ENCODE data around the gene LARGE1.
A peak's percentile ranks its signal among the peaks of the same experiment; 100 is the strongest.

The LARGE1 gene

DNA sequence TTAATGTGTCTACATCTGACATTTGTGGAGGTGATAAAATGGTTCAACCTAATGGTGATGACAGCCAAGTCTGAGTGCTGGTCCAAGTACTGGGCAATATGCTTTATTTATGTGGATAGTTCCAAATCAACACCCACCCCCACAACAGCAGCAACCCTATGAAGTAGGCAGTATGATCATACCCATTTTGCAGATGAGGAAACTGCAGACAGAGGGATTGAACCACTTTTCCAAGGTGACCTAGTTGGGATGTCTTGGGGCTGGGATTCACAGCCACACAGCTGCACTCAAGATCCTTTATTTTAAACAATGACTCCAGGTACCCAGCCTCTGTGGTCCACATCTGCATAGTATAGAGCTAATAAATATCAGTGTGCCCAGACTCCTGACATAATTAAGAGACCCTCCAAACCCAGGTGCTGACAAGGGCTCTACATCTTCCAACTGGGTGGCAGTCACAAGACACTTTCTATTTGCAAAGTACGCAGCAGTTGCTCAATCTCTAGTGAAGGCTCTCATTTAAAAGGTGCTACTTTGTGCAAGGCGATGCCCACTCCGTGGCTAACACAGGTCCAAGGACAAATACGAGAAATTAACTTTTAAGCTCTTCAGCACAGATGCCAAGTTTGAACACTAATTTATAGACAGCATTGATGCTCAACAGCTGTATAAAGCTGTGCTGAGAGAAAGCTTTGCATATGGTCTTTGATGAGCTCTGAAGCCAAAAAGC, 426.6 kb downstream of the LARGE1 start:
- Mint-ChIP-seq H3K36me3 (ENCODE audit: low read depth) (peaks cover 4% of the 10 kb centered on the region), H3K27me3 (ENCODE audit: low read depth) (peaks cover 3% of the 10 kb centered on the region), H3K9me3 (peaks cover 6% of the 10 kb centered on the region), H3K4me3 (no peak overlapping the region), H3K4me1 (peaks cover 12% of the 10 kb centered on the region), H3K27ac (no peak overlapping the region)
- TF ChIP-seq, protein P1, sequence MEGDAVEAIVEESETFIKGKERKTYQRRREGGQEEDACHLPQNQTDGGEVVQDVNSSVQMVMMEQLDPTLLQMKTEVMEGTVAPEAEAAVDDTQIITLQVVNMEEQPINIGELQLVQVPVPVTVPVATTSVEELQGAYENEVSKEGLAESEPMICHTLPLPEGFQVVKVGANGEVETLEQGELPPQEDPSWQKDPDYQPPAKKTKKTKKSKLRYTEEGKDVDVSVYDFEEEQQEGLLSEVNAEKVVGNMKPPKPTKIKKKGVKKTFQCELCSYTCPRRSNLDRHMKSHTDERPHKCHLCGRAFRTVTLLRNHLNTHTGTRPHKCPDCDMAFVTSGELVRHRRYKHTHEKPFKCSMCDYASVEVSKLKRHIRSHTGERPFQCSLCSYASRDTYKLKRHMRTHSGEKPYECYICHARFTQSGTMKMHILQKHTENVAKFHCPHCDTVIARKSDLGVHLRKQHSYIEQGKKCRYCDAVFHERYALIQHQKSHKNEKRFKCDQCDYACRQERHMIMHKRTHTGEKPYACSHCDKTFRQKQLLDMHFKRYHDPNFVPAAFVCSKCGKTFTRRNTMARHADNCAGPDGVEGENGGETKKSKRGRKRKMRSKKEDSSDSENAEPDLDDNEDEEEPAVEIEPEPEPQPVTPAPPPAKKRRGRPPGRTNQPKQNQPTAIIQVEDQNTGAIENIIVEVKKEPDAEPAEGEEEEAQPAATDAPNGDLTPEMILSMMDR (IDR thresholded peaks at IDR 0.05; ENCODE audit: unreplicated experiment in 3 of 3) = no peak

DNA sequence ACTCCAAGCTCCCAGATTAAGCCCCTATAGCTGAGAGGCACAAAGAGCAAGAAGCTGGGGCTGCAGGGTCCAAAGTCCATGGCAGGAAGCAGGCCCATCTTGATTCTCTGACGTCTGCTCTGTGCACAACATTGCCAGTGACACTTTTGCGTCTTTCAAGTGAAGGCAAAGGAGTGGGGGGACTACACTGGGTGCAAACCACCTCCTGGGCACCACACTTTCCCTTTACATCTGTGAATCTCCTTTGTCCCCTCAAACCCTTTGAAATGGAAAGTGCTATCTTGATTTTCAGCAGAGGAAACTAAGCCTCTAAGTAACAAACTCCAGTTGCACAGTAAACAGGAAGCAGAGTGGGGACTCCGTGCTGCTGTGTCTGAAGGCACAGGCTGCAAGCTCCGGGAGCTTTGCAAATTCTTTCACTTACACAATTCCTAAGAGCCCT, 428.0 kb downstream of the LARGE1 start:
- Mint-ChIP-seq H3K36me3 (ENCODE audit: low read depth) (peaks cover 4% of the 10 kb centered on the region), H3K9me3 (peaks cover 6% of the 10 kb centered on the region), H3K27ac (peak overlapping the region; percentile 49 to 87 (median 79)), H3K4me1 (peaks cover 12% of the 10 kb centered on the region), H3K4me3 (peak overlapping the region in 1 of 3 experiments; percentile 4), H3K27me3 (ENCODE audit: low read depth) (peaks cover 3% of the 10 kb centered on the region)
- TF ChIP-seq, protein P1 (IDR thresholded peaks at IDR 0.05; ENCODE audit: unreplicated experiment in 3 of 3) = no peak

DNA sequence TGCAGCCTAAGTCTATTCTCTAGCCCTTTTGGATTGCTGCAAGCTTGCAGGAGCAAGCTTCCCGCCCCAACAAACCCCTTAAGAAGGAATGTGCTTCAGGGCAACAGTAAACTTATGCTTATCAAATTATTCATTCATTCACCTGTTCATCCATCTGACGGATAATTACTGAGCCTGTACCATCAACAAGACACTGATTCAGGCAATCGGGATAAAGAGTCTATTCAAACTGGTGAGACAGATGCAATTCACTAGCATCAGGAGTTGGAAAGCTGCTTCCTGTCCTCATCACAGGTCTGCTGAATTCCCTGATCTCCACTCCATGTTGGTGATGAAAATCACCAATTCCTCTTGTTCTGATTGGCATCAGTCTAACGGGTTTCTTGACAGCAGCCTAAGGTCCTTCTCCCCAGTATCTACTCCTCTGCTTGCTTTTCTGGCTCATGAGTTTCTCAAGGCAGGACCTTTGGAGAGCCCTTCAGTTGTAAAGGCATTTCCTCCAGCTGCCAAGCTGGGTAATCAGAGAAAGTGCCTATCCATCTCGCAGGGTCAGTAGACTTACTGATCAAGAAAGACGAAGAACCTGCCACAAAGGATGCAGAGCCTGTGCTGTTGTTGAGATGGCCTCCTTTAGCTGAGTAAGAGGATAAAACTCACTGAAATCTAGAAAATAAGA, 433.1 kb downstream of the LARGE1 start:
- H3K36me3 Mint-ChIP-seq (ENCODE audit: low read depth) = peaks cover 4% of the 10 kb centered on the region
- TF ChIP-seq, protein P1 (IDR thresholded peaks at IDR 0.05; ENCODE audit: unreplicated experiment in 3 of 3) = no peak
- no peak overlapping the region for H3K4me3 Mint-ChIP-seq
- peaks cover 6% of the 10 kb centered on the region for H3K9me3 Mint-ChIP-seq
- H3K4me1 Mint-ChIP-seq = peaks cover 5% of the 10 kb centered on the region
- H3K27ac Mint-ChIP-seq = no peak overlapping the region
- H3K27me3 Mint-ChIP-seq (ENCODE audit: low read depth) = peaks cover 3% of the 10 kb centered on the region

DNA sequence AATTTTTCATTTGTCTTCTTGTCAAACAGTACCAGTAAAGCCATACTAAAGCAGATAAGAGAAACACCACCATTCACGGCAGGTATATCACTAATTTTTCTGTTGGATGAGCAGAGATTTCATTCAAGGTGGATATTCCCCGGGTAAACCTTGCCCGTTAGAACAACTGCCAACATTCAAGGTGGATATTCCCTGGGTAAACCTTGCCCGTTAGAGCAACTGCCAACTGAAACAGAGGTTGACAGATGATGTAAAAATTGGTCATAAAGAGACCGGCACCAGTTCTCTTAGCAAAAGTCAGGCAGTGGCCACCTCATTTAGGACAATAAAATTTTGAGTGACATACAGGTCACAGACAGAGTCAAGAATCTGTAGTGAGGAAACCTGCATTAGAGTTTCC, 438.7 kb downstream of the LARGE1 start:
- H3K27ac Mint-ChIP-seq = no peak overlapping the region
- no peak overlapping the region for H3K4me3 Mint-ChIP-seq
- peaks cover 12% of the 10 kb centered on the region for H3K4me1 Mint-ChIP-seq
- no peaks in the 10 kb centered on the region for H3K36me3 Mint-ChIP-seq (ENCODE audit: low read depth)
- TF ChIP-seq, protein P1 (IDR thresholded peaks at IDR 0.05; ENCODE audit: unreplicated experiment in 3 of 3) = no peak
- H3K9me3 Mint-ChIP-seq = no peaks in the 10 kb centered on the region
- H3K27me3 Mint-ChIP-seq (ENCODE audit: low read depth) = peaks cover 7% of the 10 kb centered on the region

DNA sequence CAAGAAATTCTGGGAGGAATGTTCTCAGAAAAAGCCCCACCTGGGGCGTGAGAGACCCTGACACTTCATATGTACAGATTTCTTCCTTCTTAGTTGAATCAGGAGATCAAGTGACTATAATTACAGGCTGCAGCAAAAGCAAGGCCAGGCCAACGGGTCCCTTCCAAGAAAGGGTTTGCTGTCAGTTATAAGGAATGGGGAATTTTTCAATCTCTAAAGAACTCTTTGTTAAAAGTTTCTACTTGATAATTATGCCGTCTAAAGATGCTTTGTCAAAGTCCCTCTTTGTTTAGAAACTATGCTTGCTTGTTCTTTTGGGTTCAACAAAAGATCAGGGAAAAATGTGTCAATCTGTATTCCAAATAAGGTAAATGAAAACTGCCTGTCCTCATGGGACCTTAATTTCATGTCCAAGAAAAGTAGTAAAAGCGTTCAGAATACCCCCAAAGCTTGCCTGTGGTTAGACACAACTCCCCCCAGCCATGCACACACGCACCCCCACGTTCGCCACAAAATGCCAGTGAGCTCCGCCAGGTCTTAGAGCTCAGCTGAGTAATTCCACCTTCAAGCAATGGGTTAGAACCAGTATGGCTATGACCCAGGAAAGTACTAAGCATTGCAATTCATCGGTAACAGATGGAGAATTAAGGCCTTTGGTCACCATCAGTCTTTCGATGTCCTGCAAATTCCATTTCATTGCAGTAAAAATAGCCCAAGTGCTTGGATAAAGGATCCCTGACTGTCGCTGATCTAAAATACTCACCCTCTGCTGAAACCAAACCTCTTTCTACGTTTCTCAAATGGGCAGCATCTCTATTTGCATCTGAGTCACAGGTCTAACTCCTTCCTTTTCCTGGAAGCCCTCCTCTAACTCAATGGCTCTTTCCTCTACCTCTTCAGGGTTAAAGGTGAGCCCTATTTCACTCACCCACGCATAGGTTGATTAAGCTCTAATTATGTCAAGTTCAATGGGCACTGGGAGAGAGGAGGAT, 442.9 kb downstream of the LARGE1 start:
- TF ChIP-seq, protein P1 (IDR thresholded peaks at IDR 0.05; ENCODE audit: unreplicated experiment in 3 of 3) = no peak
- H3K36me3 Mint-ChIP-seq (ENCODE audit: low read depth) = no peaks in the 10 kb centered on the region
- peaks cover 14% of the 10 kb centered on the region for H3K4me1 Mint-ChIP-seq
- H3K9me3 Mint-ChIP-seq = no peaks in the 10 kb centered on the region
- peaks cover 7% of the 10 kb centered on the region for H3K27me3 Mint-ChIP-seq (ENCODE audit: low read depth)
- H3K27ac Mint-ChIP-seq = no peak overlapping the region
- H3K4me3 Mint-ChIP-seq = no peak overlapping the region

Measured in nephron (organoid).